ENCODE measurements around the gene SLC22A15. TPM values are rescaled to one million over a fixed set of nuclear protein-coding genes. Genes with fewer than 3 reads are reported as not detected.

SLC22A15 gene
- total RNA-seq: 8.5 TPM

GRCh38 chr1:115976062-115976920, at the start of gene SLC22A15:
Gene SLC22A15 (plus strand): TSS chr1:115976513. CDS start chr1:115976628, 115 bp downstream.

DNA sequence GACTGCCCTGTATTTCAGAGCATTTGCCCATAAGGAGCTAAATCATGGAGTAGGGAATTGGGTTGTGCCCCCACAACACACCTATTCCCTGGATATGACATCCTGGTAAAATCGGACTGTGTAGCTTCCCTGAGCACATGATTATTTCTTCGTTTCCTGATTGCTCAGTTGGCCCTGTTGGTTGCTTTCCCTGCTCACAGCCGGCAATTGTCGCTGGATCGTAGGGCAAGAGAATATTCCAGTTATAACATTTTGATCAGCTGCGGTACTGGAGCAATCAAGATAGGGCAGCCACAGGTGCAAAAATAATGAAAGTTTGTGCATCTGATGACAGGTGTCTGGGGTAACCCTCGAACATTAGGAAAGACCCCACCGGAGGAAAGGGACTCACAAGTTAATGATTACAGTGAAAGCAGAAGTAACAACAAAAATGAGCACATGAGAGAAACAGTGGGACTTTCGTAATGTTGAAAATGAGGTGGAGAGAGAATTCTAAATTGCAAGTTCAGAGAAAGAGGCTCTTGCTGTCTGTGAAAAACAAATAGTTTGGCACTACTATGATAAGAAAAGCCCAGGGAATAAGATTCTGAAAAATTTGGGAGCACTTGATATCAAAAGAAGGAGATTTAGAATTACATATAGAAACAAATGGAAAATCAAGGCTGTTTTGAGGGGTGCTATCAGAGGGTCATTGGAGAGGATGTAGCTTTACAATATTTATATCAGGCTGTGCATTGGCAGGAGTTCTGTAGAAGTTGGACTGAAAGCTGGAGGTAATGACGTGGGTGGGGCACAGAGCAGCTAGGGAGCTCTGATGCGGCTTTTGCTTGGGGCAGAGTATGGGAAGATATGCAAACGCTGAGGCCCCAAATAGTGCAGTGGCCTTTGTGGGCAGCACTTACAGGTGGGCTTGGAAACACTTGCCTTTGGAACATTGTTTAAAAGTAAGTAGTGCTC, 134.5 kb downstream of the SLC22A15 start, which contains the start of gene MAB21L3:
Gene MAB21L3 (plus strand): TSS at position 833 of the 957 bp plus-strand sequence. CDS start 1,217 bp downstream, outside the sequence.

Other genes with a start within 250 kb of the SLC22A15 start
- gene CASQ2, start 207.8 kb upstream of the SLC22A15 start, total RNA-seq: 70.6 TPM
- not detected for gene NHLH2, start 135.4 kb upstream of the SLC22A15 start, total RNA-seq
- gene MAB21L3, start 134.9 kb downstream of the SLC22A15 start, total RNA-seq: 3.8 TPM